HepG2 (cell line): ENCODE measurements around the gene MAP3K4. TPM values are rescaled to one million over a fixed set of nuclear protein-coding genes. Genes with fewer than 3 reads are reported as not detected.

Experiments
- CAMTA2 ChIP-seq: sonication (generic); formaldehyde crosslinking; IDR thresholded peaks from 2 replicates; pipeline ENCODE4 v1.4.0; 2020; ENCODE audit warnings: mild to moderate bottlenecking, missing genetic modification reagents, borderline replicate concordance
- GFI1 ChIP-seq: sonication (generic); formaldehyde crosslinking; IDR thresholded peaks from 2 replicates; pipeline ENCODE4 v1.5.0; 2020; ENCODE audit warnings: missing genetic modification reagents, mild to moderate bottlenecking, borderline replicate concordance
- HDAC1 ChIP-seq: sonication (generic); formaldehyde crosslinking; IDR thresholded peaks from 2 replicates; pipeline ENCODE4 v1.5.1; 2020; ENCODE audit warnings: mild to moderate bottlenecking, missing genetic modification reagents
- HMG20A ChIP-seq: IDR thresholded peaks from 2 replicates; pipeline ENCODE4 v1.6.1; 2016; ENCODE audit warnings: borderline replicate concordance
- HOXA5 ChIP-seq: sonication (generic); formaldehyde crosslinking; IDR thresholded peaks from 2 replicates; pipeline ENCODE4 v1.4.0; 2020; ENCODE audit warnings: missing genetic modification reagents
- MAFF ChIP-seq: IDR thresholded peaks from 2 replicates; pipeline ENCODE4 v1.6.1; 2011; ENCODE audit warnings: low read depth, low read length, improper control_type of control experiment
- NR0B2 ChIP-seq: sonication (generic); formaldehyde crosslinking; IDR thresholded peaks from 2 replicates; pipeline ENCODE4 v1.4.0; 2020; ENCODE audit warnings: mild to moderate bottlenecking, missing genetic modification reagents
- PRDM10 ChIP-seq: sonication (generic); formaldehyde crosslinking; IDR thresholded peaks from 2 replicates; pipeline ENCODE4 v1.4.0; 2020; ENCODE audit warnings: low read depth, missing genetic modification reagents
- PTBP1 ChIP-seq: fragments of 200-400 bp; formaldehyde crosslinking; IDR thresholded peaks from 2 replicates; pipeline ENCODE4 v1.6.1; 2018; ENCODE audit warnings: low read length, low read depth; ENCODE audit not compliant: poor library complexity, severe bottlenecking
- YY1 ChIP-seq: IDR thresholded peaks from 2 replicates; pipeline ENCODE4 v1.6.1; 2011; ENCODE audit warnings: low read length, low read depth, moderate library complexity, mild to moderate bottlenecking; ENCODE audit not compliant: insufficient read depth, insufficient replicate concordance
- ZBTB38 ChIP-seq: sonication (generic); formaldehyde crosslinking; IDR thresholded peaks from 2 replicates; pipeline ENCODE4 v1.5.1; 2020; ENCODE audit warnings: mild to moderate bottlenecking, missing genetic modification reagents
- ZFP37 ChIP-seq: sonication (generic); formaldehyde crosslinking; IDR thresholded peaks from 2 replicates; pipeline ENCODE4 v1.4.0; 2020; ENCODE audit warnings: missing genetic modification reagents, borderline replicate concordance
- ZNF225 ChIP-seq: sonication (generic); formaldehyde crosslinking; IDR thresholded peaks from 2 replicates; pipeline ENCODE4 v1.4.0; 2020; ENCODE audit warnings: mild to moderate bottlenecking, missing genetic modification reagents
- polyA plus RNA-seq, 8 experiments: library from polyadenylated mRNA; depleted of rRNA in 3 of 8; stranded (reverse) in 7 of 8; unstranded in 1 of 8; fragments of >200 nt; fragmentation: Illumina TruSeq in 4 of 8; extraction: Trizol in 4 of 8; gene quantifications; 2 replicates each; pipeline versions ENCODE4 v1.2.1 to v1.2.3, GENCODE V29; 2011 to 2016; ENCODE audit warnings: low read depth in 4 of 8, missing spikeins in 1 of 8, mixed read lengths in 1 of 8; ENCODE audit not compliant: insufficient read depth in 1 of 8
- total RNA-seq, 5 experiments: library from RNA; depleted of rRNA; stranded (reverse); fragments of >200 nt; fragmentation: Illumina TruSeq; extraction: Trizol; gene quantifications; 2 replicates each; pipeline ENCODE4 v1.2.3, GENCODE V29; 2016; ENCODE audit warnings: low read depth in 1 of 5

Gene MAP3K4
- total and polyA plus RNA-seq, 2 of the 13 experiments (the other 11 are each of a cell fraction or from before 2014, with no cell fraction given) = 12.9 to 33.6 TPM

GRCh38 chr6:160959726-160960435, 31.7 kb upstream of the MAP3K4 start (continued):
- TF ChIP-seq PRDM10 = no peak
- TF ChIP-seq PTBP1 = no peak
- TF ChIP-seq CAMTA2 (CRISPR knock-in tag) = no peak
- TF ChIP-seq ZBTB38 (CRISPR knock-in tag) = no peak
- no peak for TF ChIP-seq ZFP37 (CRISPR knock-in tag)
- TF ChIP-seq MAFF = no peak
- no peak for TF ChIP-seq YY1
- no peak for TF ChIP-seq GFI1 (CRISPR knock-in tag)
- TF ChIP-seq ZNF225 (CRISPR knock-in tag) = no peak
- TF ChIP-seq HMG20A (CRISPR knock-in tag) = no peak
- no peak for TF ChIP-seq HOXA5
- no peak for TF ChIP-seq NR0B2 (CRISPR knock-in tag)
- no peak for TF ChIP-seq HDAC1 (CRISPR knock-in tag)
